ENCODE data around the gene TMEM190. TPM values are rescaled to one million over a fixed set of nuclear protein-coding genes. Genes with fewer than 3 reads are reported as not detected.

TMEM190 gene
- total RNA-seq, 2 donors from 2014 or later = not detected

- no peaks in the 10 kb centered on the region for H3K9me3 ChIP-seq
- peaks cover 5% of the 10 kb centered on the region for H3K36me3 ChIP-seq
- peaks cover 3% of the 10 kb centered on the region in 2 donors for H3K4me1 ChIP-seq (ENCODE audit: control insufficient read depth in 1 of 2, low read depth in 2 of 2)
- no peak for DNase-seq (ENCODE audit: low spot score)
- TF ChIP-seq CTCF (IDR thresholded peaks at IDR 0.05) = no peak
- no peak overlapping the region for H3K4me3 ChIP-seq
- no peak for ATAC-seq (ENCODE audit: insufficient number of reproducible peaks, low FRiP score, low read depth)
- no peak overlapping the region for H3K27ac ChIP-seq
- peaks cover 6% of the 10 kb centered on the region for H3K27me3 ChIP-seq (replicated peaks; ENCODE audit: insufficient read depth)
These were observed 28.1 kb upstream of the TMEM190 start for GRCh38 chr19:55348317-55349034.

GRCh38 chr19:55350620-55351315 lies 25.9 kb upstream of the TMEM190 start:
- no peak overlapping the region for H3K27ac ChIP-seq
- H3K9me3 ChIP-seq = no peaks in the 10 kb centered on the region
- ATAC-seq (ENCODE audit: insufficient number of reproducible peaks, low FRiP score, low read depth) = no peak
- H3K4me3 ChIP-seq = no peak overlapping the region
- no peaks in the 10 kb centered on the region for H3K36me3 ChIP-seq
- no peak for TF ChIP-seq CTCF (IDR thresholded peaks at IDR 0.05)
- no peak for DNase-seq (ENCODE audit: low spot score)
- peaks cover 6% of the 10 kb centered on the region for H3K27me3 ChIP-seq (replicated peaks; ENCODE audit: insufficient read depth)
- H3K4me1 ChIP-seq (ENCODE audit: control insufficient read depth in 1 of 2, low read depth in 2 of 2) = peaks cover 4 to 12% of the 10 kb centered on the region in 2 donors

GRCh38 chr19:55352040-55352439 lies 24.6 kb upstream of the TMEM190 start:
- Histone ChIP-seq H3K4me1 (ENCODE audit: control insufficient read depth in 1 of 2, low read depth in 2 of 2) (peaks cover 4 to 12% of the 10 kb centered on the region in 2 donors), H3K9me3 (no peaks in the 10 kb centered on the region), H3K36me3 (no peaks in the 10 kb centered on the region), H3K4me3 (no peak overlapping the region), H3K27me3 (replicated peaks; ENCODE audit: insufficient read depth) (peaks cover 6% of the 10 kb centered on the region), H3K27ac (no peak overlapping the region)
- ATAC-seq (ENCODE audit: insufficient number of reproducible peaks, low FRiP score, low read depth) = no peak
- no peak for TF ChIP-seq CTCF (IDR thresholded peaks at IDR 0.05)
- DNase-seq (ENCODE audit: low spot score) = no peak

- DNase-seq (ENCODE audit: low spot score) (no peak), ATAC-seq (ENCODE audit: insufficient number of reproducible peaks, low FRiP score, low read depth) (no peak)
- Histone ChIP-seq H3K9me3 (no peaks in the 10 kb centered on the region), H3K27me3 (replicated peaks; ENCODE audit: insufficient read depth) (peaks cover 6% of the 10 kb centered on the region), H3K4me1 (ENCODE audit: control insufficient read depth in 1 of 2, low read depth in 2 of 2) (peaks cover 4 to 12% of the 10 kb centered on the region in 2 donors), H3K4me3 (no peak overlapping the region), H3K27ac (no peak overlapping the region), H3K36me3 (no peaks in the 10 kb centered on the region)
- TF ChIP-seq CTCF (IDR thresholded peaks at IDR 0.05) = no peak
These were observed 24.0 kb upstream of the TMEM190 start for GRCh38 chr19:55352549-55353145.

GRCh38 chr19:55353356-55353802 lies 23.2 kb upstream of the TMEM190 start:
- Histone ChIP-seq H3K4me1 (ENCODE audit: control insufficient read depth in 1 of 2, low read depth in 2 of 2) (peaks cover 4 to 12% of the 10 kb centered on the region in 2 donors), H3K27ac (no peak overlapping the region), H3K9me3 (no peaks in the 10 kb centered on the region), H3K4me3 (peak overlapping the region; percentile 54), H3K27me3 (replicated peaks; ENCODE audit: insufficient read depth) (peaks cover 6% of the 10 kb centered on the region), H3K36me3 (no peaks in the 10 kb centered on the region)
- TF ChIP-seq CTCF (IDR thresholded peaks at IDR 0.05) = no peak
- no peak for DNase-seq (ENCODE audit: low spot score)
- ATAC-seq (ENCODE audit: insufficient number of reproducible peaks, low FRiP score, low read depth) = no peak
